Keratinocyte (primary cell): Measurements from ENCODE around the gene ZNF426. TPM values are rescaled to one million over a fixed set of nuclear protein-coding genes. Genes with fewer than 3 reads are reported as not detected.

ENCODE experiments used
- DNase-seq: peaks from one replicate; pipeline ENCODE4 v3.0.0-alpha.2; 2011; ENCODE audit warnings: low read depth, missing footprints, low spot score
- FAIRE-seq: peaks from 2 replicates; lab custom pipeline; 2011; peaks lifted over from hg19 to GRCh38; lab: Jason Lieb, UNC
- H2AFZ ChIP-seq: 2 replicates; pipeline ENCODE4 v1.6.0; 2012; ENCODE audit warnings: low read length, control low read depth, inconsistent platforms; ENCODE audit not compliant: control insufficient read depth
- H3K27ac ChIP-seq: 2 replicates; pipeline ENCODE4 v1.5.1; 2011; ENCODE audit warnings: low read length; ENCODE audit not compliant: control insufficient read depth, insufficient read depth
- H3K27me3 ChIP-seq: 3 replicates; pipeline ENCODE4 v1.6.0; 2011; ENCODE audit warnings: low read length; ENCODE audit not compliant: control insufficient read depth, insufficient read depth; ENCODE audit errors: extremely low read depth
- H3K36me3 ChIP-seq, 2 experiments: 2 replicates in 1 of 2; 3 replicates in 1 of 2; pipeline ENCODE4 v1.5.1; 2011; ENCODE audit warnings: low read length in 2 of 2, mild to moderate bottlenecking in 1 of 2; ENCODE audit not compliant: control insufficient read depth in 2 of 2, insufficient read depth in 2 of 2; ENCODE audit errors: extremely low read depth in 1 of 2
- H3K4me1 ChIP-seq: 3 replicates; pipeline ENCODE4 v1.5.1; 2011; ENCODE audit warnings: low read length; ENCODE audit not compliant: control insufficient read depth, insufficient read depth; ENCODE audit errors: extremely low read depth
- H3K4me2 ChIP-seq: 3 replicates; pipeline ENCODE4 v1.6.0; 2011; ENCODE audit warnings: low read depth, low read length; ENCODE audit not compliant: control insufficient read depth, insufficient read depth; ENCODE audit errors: extremely low read depth
- H3K4me3 ChIP-seq, 3 experiments: fragments of 200-600 bp in 1 of 3; sonication (generic) in 1 of 3; 2 replicates in 2 of 3; 3 replicates in 1 of 3; pipeline ENCODE4 v1.5.1; 2011 to 2016; ENCODE audit warnings: low read length in 3 of 3, mild to moderate bottlenecking in 3 of 3, control low read depth in 2 of 3, inconsistent platforms in 1 of 3, low read depth in 1 of 3, mixed read lengths in 1 of 3, mixed run types in 1 of 3, moderate library complexity in 1 of 3; ENCODE audit not compliant: control insufficient read depth in 2 of 3, insufficient read depth in 2 of 3; ENCODE audit errors: extremely low read depth in 1 of 3
- H3K79me2 ChIP-seq: 2 replicates; pipeline ENCODE4 v1.6.0; 2012; ENCODE audit warnings: low read length; ENCODE audit not compliant: control insufficient read depth, insufficient read depth
- H3K9ac ChIP-seq: 3 replicates; pipeline ENCODE4 v1.6.0; 2011; ENCODE audit warnings: low read length; ENCODE audit not compliant: control insufficient read depth, insufficient read depth; ENCODE audit errors: extremely low read depth
- H3K9me1 ChIP-seq: 3 replicates; pipeline ENCODE4 v1.6.0; 2011; ENCODE audit warnings: low read length; ENCODE audit not compliant: control insufficient read depth, insufficient read depth; ENCODE audit errors: extremely low read depth
- H3K9me3 ChIP-seq: 2 replicates; pipeline ENCODE4 v1.5.1; 2012; ENCODE audit warnings: low read depth, low read length; ENCODE audit not compliant: control insufficient read depth
- H4K20me1 ChIP-seq: 3 replicates; pipeline ENCODE4 v1.6.0; 2011; ENCODE audit warnings: low read length; ENCODE audit not compliant: control insufficient read depth, insufficient read depth; ENCODE audit errors: extremely low read depth
- EZH2 ChIP-seq: IDR thresholded peaks from one replicate; pipeline ENCODE4 v1.6.1; 2012; ENCODE audit warnings: inconsistent platforms, mild to moderate bottlenecking, low read length, moderate library complexity
- dilution Hi-C: fragments of 300-500 bp; cut with MboI; formaldehyde crosslinking; loops from one replicate; pipeline ENCODE4 v1.7.0; 2020; ENCODE audit warnings: low sequenced_read_pairs; ENCODE audit not compliant: extremely low pct_ligation_motif_present
- polyA minus RNA-seq, 3 experiments: library from RNA; depleted of rRNA, polyadenylated mRNA; stranded (reverse); fragments of >200 nt; gene quantifications; 1 replicate in 1 of 3; 2 replicates in 1 of 3; 3 replicates in 1 of 3; pipeline ENCODE4 v1.2.3, GENCODE V29; 2011
- polyA plus RNA-seq, 5 experiments: library from polyadenylated mRNA; depleted of rRNA in 3 of 5; stranded (reverse) in 3 of 5; stranded (forward) in 1 of 5; unstranded in 1 of 5; fragments of >200 nt; gene quantifications; 1 replicate in 1 of 5; 2 replicates in 3 of 5; 3 replicates in 1 of 5; pipeline versions ENCODE4 v1.2.1 to v1.2.3, GENCODE V29; 2011 to 2012; ENCODE audit warnings: missing spikeins in 2 of 5, low read depth in 1 of 5, low replicate concordance in 1 of 5
- TF ChIP-seq, protein P1 (sequence below), 3 experiments: IDR thresholded peaks in 1 of 3; conservative IDR thresholded peaks in 1 of 3; optimal IDR thresholded peaks in 1 of 3; 2 replicates in 2 of 3; 3 replicates in 1 of 3; pipeline versions ENCODE3 to v1.5.1; 2011; ENCODE audit warnings: low read length in 3 of 3, mild to moderate bottlenecking in 3 of 3, moderate library complexity in 2 of 3, control low read depth in 1 of 3, inconsistent platforms in 1 of 3; ENCODE audit not compliant: insufficient read depth in 2 of 3; ENCODE audit errors: extremely low read depth in 1 of 3

ZNF426 gene
- polyA plus RNA-seq (10.8 to 13.8 TPM (median 12.1 TPM) in 3 replicates), polyA minus RNA-seq (9.3 to 40.2 TPM (median 36.8 TPM) in 3 replicates)
- 12.3 TPM for polyA plus RNA-seq (2011; ENCODE audit: low read depth)
- polyA plus RNA-seq (2011; cell fraction: cytosol; rRNA removed), result 7.2 and 14.5 TPM in 2 replicates
- 23.9 and 27.2 TPM in 2 replicates for polyA plus RNA-seq (2011; cell fraction: nucleus; rRNA removed)
- 7.7 and 14.9 TPM in 2 replicates for polyA plus RNA-seq (2012; ENCODE audit: low replicate concordance)
- 19.6 TPM for polyA minus RNA-seq (2011; cell fraction: cytosol; rRNA and poly(A)+ RNA removed)
- polyA minus RNA-seq (2011; cell fraction: nucleus; rRNA and poly(A)+ RNA removed), result 22.8 and 41.7 TPM in 2 replicates

- peaks cover 14% of the 10 kb centered on the region for H3K4me1 ChIP-seq
- peaks cover 15 to 19% of the 10 kb centered on the region in 2 experiments for H3K36me3 ChIP-seq
- H3K9me3 ChIP-seq, result peaks cover 10% of the 10 kb centered on the region
- TF ChIP-seq, protein P1, sequence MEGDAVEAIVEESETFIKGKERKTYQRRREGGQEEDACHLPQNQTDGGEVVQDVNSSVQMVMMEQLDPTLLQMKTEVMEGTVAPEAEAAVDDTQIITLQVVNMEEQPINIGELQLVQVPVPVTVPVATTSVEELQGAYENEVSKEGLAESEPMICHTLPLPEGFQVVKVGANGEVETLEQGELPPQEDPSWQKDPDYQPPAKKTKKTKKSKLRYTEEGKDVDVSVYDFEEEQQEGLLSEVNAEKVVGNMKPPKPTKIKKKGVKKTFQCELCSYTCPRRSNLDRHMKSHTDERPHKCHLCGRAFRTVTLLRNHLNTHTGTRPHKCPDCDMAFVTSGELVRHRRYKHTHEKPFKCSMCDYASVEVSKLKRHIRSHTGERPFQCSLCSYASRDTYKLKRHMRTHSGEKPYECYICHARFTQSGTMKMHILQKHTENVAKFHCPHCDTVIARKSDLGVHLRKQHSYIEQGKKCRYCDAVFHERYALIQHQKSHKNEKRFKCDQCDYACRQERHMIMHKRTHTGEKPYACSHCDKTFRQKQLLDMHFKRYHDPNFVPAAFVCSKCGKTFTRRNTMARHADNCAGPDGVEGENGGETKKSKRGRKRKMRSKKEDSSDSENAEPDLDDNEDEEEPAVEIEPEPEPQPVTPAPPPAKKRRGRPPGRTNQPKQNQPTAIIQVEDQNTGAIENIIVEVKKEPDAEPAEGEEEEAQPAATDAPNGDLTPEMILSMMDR (optimal IDR thresholded peaks at IDR 0.05 in 1 of 3, IDR thresholded peaks at IDR 0.05 in 1 of 3, conservative IDR thresholded peaks at IDR 0.05 in 1 of 3; ENCODE audit: extremely low read depth in 1 of 3, insufficient read depth in 2 of 3, low read length in 3 of 3), result no peak
- TF ChIP-seq EZH2, result no peak
- peak; percentile 94 for FAIRE-seq
- no peaks in the 10 kb centered on the region for H3K27me3 ChIP-seq
- peak within 1 kb of the TSS; percentile 96 for H2AFZ ChIP-seq
- peak within 1 kb of the TSS; percentile 100 for H3K9ac ChIP-seq
- peak within 1 kb of the TSS; percentile 98 for H3K27ac ChIP-seq
- H3K4me2 ChIP-seq, result peak within 1 kb of the TSS; percentile 88
- DNase-seq, result peak; percentile 26
- no peaks in the 10 kb centered on the region for H4K20me1 ChIP-seq
- H3K9me1 ChIP-seq, result no peaks in the 10 kb centered on the region
- H3K4me3 ChIP-seq, result peak within 1 kb of the TSS; percentile 66 to 98 (median 96)
- H3K79me2 ChIP-seq, result peaks cover 24% of the 10 kb centered on the region
- dilution Hi-C loops, result no loop called here
Measured at GRCh38 chr19:9538183-9539058, at the start of gene ZNF426. Gene ZNF426 (minus strand): TSS chr19:9538645. CDS start chr19:9536232, 2,413 bp downstream.

GRCh38 chr19:9586764-9587163, 48.3 kb upstream of the ZNF426 start:
- Histone ChIP-seq H3K36me3 (peaks cover 1 to 2% of the 10 kb centered on the region in 2 experiments), H3K27me3 (no peaks in the 10 kb centered on the region), H3K9ac (no peak overlapping the region), H3K79me2 (peaks cover 25% of the 10 kb centered on the region), H3K4me3 (no peak overlapping the region), H3K4me2 (peak overlapping the region; percentile 25), H2AFZ (peak overlapping the region; percentile 39), H3K27ac (no peak overlapping the region), H3K9me3 (no peaks in the 10 kb centered on the region), H4K20me1 (no peaks in the 10 kb centered on the region), H3K9me1 (no peaks in the 10 kb centered on the region), H3K4me1 (peaks cover 9% of the 10 kb centered on the region)
- TF ChIP-seq, protein P1 (optimal IDR thresholded peaks at IDR 0.05 in 1 of 3, IDR thresholded peaks at IDR 0.05 in 1 of 3, conservative IDR thresholded peaks at IDR 0.05 in 1 of 3; ENCODE audit: extremely low read depth in 1 of 3, insufficient read depth in 2 of 3, low read length in 3 of 3), result peak; percentile 72 to 83 (median 77)
- no peak for TF ChIP-seq EZH2
- dilution Hi-C loops, result no loop called here
- DNase-seq, result peak; percentile 35
- FAIRE-seq, result peak; percentile 59
